GM12873 (cell line): ENCODE results near the gene ACTRT3.

Source experiments
- CTCF ChIP-seq: IDR thresholded peaks from 2 replicates; pipeline ENCODE4 v1.5.1; 2012; ENCODE audit warnings: low read depth, mild to moderate bottlenecking, moderate library complexity, low read length, control low read depth; ENCODE audit not compliant: insufficient read depth; ENCODE audit errors: missing control alignments

Gene ACTRT3

DNA sequence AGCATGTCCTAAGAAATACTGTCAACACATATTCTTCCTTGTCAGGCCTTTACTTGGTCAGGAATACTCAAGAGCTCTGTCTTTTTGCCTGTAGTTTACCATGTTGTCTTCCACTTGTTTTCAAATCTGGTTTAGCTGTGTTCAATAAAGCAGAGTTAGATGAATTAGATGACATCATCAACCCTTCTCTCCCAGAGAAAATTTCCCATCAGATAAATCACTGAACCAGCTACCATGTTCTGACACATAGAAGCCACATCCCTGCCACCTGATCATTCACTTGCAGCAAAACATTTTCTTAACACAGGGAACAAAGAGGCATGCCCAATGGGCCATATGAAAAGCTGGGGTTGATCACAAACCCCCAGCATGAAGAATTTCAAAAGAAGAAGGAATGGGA is 46.6 kb downstream of the ACTRT3 start:
- TF ChIP-seq CTCF: no peak
